HG03575 (cell line): ENCODE data around the gene MYL4.

Experiments
- ATAC-seq: cut with Tn5 transposase; IDR thresholded peaks from one replicate; pipeline ENCODE4 v1.9.1; 2021; ENCODE audit not compliant: unreplicated experiment, insufficient number of reproducible peaks, low FRiP score; ENCODE audit errors: extremely low read depth

MYL4 gene

DNA sequence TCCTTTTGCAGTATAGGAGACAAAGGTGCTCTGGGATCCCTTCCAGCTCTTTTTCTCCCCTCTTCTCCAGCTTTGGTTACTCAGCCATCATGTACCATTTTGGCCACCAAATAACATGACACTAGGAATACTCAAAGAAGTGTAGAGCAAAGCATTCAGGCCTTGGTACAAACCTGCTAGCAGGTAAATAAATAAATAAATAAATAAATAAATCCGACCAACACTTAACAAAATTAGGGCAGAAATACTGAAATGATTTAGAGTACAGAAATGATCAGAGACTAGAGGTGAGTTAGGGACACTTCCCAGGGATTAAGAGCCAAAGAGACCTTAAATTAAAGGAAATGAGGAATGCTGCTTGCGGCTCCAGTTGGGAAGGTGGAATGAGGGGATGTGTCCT lies 26.8 kb downstream of the MYL4 start:
- ATAC-seq = no peak

DNA sequence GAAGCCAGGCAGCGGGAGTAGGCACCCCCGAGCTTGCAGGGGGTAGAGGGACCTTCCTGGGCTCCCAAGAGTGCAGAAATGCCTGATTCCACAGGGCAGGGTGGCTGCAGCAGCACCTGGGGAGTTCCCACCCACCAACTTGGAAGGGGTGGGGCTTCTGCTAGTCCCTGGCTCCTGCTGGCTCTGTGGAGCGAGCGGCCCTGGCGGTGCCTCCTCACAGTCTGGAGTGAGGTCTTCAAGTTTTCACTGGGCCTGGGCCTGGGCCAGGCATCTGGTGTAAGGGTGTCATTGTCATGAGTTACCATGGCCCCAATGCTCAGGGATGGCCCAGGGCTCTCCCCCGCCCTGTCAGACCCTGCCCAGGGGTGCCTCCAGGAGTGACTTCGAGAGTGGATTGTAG lies 28.7 kb downstream of the MYL4 start:
- no peak for ATAC-seq

DNA sequence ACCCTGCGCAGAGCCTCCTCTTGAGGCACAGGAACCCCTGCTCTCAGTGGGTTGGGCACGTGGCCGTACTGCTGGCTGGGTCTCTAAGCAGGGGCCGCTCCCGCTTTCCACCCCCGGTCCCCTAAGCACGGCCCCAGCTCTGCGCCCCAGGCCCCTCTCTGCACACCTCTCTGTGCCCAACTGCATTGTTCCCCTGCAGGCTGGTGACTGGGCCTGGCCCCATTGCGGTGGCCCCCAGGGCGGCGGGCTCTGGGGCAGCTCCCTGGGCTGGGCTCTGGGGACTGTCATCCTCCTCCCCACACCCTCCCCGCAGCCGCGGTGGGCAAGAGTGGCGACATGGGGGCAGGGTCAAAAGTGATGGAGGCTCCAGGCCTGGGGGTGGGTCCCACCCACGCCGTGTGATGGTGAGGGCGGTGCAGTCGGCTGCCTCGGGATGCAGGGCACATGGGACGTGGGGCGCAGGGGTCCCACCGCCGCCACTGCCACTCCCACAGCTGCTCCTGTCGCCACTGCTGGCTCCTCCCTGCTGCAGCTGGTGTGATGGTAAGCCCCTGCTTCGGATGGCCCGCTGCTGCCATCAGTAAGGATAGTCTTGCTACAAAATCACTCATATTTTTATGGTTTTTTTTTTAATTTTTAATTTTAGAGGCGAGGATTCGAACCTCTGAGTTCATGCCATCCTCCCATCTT lies 29.3 kb downstream of the MYL4 start:
- ATAC-seq = no peak

DNA sequence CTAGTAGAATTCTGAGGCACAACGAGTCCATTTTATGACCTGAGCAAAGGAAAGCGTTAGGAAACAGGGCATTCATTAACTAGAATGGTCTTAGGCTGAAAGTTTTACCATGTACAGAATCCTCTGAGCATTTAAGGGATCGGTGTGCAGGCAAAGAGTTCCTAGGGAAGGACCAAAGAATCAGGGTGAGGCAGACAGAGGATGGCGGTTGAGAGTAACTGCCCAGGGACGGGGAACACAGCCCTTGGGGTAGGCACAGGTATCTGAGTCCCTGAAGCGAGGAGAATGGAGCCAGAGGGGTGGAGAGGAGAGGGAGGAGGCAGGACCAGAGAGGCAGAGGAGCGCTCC lies 30.4 kb downstream of the MYL4 start:
- no peak for ATAC-seq

DNA sequence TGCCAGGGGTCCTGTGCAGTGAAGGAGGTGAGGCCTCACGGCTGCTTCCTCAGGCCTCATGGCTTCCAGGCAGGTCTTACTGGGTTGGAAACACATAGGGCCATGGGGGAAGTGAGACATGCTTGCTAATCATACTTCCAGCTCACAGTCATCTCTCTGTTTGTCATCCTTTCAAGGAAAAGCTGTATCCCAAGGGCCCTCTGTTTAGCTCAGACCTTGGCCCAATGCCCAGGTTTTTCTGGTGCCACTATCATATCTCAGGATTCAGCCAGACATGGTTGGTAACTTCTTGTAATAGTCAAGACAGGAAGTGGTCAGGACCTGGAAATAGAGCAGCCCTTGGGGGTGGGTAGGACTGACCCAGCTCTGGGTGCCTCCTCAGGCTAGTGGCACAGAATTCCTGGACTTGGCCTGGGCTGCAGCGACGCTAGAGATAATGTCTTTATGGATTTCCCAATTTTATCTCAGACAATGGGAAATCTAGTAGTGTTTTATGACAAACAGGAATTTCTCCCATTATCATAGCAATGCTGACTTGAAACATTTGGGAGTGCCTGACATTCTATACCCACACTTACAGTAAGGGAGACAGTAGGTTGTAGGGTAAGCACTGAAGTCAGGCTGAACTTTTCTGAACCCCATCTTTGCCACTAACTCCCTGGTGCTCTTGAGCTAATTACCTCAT lies 31.0 kb downstream of the MYL4 start:
- ATAC-seq = no peak

DNA sequence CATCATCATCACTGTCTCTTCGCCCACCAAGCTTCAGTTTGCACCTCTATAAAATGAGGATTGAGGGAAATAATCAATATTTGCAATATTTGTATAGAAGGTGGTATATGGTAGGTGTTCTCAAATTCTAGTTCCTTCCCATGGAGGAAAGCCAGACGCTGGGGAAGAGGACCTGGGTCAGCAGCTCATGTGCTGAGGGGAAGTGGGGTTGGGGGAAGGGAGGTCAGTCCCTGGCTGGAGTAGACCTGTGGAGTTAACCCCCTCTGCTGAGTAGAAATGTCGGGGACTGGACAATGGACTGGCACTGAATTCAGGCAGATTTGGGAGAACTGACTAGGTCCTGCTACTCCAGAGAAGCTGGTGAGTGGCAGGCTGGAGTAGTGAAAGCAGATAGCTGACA lies 31.7 kb downstream of the MYL4 start:
- ATAC-seq = no peak

DNA sequence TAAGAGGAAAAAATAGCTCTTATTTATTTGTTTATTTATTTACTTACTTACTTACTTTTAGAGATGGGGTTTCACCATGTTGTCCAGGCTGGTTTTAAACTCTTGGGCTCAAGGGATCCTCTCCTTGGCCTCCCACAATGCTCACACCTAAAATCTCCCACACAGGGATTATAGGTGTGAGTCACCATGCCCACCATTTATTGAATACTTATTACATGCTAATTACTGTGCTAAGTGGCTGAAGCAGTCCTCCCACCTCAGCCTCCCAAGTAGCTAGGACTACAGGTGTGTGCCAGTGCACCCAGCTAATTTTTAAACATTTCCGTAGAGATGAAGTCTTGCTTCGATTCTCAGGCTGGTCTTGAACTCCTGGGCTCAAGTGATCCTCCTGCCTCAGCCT lies 33.5 kb downstream of the MYL4 start:
- ATAC-seq = no peak

DNA sequence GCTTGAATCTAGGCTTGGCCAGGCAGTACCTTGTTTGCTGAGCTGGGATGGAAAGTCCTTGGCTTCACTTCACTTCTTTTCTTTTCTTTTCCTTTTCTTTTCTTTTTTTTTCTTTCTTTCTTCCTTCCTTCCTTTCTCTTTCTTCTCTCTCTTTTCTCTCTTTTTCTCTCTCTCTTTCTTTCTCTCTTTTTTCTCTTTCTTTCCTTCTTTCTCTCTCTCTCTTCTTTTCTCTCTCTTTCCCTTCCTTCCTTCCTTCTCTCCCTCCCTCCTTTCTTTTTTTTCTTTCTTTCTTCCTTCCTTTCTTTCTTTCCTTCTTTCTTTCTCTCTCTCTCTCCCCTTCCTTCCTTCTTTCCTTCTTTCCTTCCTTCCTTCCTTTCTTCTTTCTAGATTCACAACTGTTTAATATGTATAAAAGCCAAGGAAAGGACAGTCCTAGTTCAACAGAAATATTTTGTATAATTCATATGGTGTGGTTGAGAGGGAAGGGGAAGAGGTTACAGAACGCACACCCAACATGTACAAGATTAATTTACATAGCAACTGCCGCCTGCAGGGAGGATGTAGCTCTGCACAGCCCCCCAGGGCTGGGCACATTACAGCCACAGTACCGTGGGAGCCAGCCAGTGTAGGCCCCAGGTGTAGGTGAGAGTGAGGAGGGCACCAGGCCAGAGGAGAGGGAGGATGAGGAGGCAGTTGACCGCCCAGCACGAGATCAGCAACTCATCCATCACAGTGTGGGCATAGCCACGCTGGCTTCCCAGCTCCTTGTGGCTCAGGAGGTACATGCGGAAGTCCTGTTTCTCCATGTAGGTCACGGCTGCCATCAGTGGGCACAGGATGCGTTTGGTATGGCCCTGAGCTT lies 34.8 kb downstream of the MYL4 start:
- no peak for ATAC-seq

DNA sequence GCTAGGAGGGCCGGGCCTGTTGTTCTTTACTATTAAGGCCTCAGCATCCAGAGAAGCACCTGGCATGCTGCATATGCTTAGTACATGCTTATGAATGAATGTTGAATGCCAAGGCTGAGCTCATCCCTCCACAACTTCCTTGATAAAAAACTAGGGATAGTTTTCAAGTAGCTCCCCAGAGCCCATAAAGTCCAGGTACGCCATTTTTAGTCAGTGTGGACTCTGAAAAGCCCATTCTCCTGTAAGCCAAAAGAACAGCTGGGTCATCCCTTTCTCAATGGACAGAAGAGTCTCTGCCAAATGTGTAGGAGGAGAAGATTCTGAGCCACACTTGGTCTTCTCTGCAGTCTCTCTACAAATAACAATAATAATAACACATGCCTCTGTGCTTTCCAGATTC lies 35.5 kb downstream of the MYL4 start:
- no peak for ATAC-seq

DNA sequence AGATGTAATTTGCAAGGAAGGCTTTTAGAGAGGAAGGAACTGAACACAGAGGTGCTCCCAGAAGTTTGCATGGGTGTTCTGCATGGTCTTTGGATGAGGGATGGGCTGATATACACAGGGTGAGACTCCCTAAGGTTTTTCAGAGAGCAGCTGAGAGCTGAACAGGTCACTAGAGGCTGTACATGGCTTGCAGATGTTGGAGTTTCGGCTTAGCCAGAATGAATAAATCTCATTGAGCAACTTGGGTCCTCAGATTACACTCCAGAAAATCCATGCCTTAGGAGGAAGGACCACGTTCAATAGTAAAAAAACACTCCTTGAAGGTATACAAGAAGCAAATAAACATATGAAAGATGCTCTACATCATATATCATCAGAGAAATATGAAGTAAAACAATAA lies 37.0 kb downstream of the MYL4 start:
- no peak for ATAC-seq

DNA sequence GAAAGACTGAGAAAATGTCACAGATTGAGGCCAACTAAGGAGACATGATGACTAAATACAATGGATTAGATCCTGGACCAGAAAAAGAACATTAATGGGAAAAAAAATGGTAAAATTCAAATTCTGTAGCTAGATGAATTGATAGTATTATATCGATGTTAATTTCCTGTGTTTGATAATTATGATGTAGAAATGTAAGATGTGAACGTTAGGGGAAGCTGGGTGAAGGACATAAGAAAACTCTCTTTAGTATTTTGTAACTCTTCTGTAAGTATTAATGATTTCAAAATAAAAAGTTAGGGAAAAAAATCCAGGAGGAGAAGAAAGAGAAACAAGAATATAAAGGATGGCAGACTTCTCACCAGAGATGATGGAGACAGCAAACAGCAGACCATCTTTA lies 41.7 kb downstream of the MYL4 start:
- no peak for ATAC-seq

DNA sequence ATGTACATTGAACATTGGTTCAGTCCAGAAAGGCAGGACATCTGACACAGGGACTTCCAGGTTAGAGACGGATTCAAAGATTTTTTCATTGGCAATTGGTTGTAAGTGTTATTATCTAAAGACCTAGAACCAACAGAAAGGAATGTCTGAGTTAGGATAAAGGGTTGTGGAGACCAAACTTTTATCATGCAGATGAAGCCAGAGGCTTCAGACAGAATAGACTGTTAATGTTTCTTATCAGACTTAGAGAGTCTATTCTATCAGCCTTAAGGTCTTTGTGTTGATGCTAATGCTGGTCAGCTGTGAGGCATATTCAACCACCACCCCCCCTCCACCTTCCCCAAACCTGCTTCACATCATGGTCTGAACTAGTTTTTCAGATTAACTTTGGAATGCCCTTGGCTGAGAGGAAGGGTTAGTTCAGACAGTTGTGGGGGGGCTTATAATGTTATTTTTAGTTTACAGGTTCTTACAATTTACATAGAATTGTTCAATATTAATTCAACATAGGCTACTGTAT lies 42.3 kb downstream of the MYL4 start:
- no peak for ATAC-seq

DNA sequence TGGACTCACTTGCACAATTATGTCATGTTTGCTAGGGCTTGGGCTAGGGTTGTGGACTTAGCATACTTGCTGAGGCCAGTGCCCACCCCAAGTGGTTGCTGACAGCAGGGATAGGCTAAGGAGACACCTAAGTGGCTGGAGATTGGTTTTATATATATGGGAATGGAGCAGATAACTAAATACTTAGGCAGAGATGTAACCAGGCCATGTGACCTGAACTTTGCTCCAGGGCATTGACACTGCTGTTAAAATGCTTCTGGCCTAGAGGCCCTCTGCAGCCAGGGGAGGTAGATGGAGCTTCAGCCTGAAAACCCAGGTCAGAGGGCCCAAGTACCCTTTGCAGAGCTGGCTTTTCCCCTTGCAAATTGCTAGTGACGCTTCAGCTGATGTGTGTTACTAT lies 43.1 kb downstream of the MYL4 start:
- no peak for ATAC-seq

DNA sequence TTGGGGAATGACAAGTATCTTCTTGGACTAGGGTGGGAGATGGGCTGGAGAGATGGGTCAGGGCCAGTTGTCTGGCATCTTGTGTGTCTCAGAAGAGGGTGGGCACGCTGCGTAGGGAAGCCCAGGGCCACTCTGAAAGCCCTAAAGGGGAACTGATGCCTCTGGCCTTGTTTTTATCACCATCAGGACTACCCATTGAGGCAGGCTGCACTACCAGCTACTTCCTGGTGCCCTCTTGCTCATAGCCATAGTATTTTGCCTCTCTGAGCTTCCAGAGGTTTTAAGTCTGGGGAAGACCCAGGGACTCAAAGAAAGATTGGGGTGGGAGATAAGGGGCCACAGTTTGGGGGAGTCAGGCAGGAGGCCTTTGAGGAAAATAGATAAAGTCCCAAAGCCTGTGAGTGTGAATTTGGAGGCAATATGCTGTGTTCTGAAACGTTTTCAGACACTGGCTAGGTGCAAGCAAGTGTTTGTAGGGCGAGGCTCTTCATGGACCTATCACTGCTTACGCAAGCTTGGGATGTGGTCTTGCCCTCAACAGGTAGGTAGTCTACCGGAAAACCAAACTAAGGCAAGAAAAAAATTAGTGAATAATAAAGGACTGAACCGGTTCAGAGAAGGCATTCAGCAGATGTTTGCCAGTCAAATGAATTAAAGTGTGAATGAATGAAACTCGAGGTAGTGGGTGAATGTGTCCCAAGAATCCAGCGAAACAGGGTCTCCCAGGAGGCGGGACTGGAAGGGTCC lies 43.8 kb downstream of the MYL4 start:
- ATAC-seq = no peak

DNA sequence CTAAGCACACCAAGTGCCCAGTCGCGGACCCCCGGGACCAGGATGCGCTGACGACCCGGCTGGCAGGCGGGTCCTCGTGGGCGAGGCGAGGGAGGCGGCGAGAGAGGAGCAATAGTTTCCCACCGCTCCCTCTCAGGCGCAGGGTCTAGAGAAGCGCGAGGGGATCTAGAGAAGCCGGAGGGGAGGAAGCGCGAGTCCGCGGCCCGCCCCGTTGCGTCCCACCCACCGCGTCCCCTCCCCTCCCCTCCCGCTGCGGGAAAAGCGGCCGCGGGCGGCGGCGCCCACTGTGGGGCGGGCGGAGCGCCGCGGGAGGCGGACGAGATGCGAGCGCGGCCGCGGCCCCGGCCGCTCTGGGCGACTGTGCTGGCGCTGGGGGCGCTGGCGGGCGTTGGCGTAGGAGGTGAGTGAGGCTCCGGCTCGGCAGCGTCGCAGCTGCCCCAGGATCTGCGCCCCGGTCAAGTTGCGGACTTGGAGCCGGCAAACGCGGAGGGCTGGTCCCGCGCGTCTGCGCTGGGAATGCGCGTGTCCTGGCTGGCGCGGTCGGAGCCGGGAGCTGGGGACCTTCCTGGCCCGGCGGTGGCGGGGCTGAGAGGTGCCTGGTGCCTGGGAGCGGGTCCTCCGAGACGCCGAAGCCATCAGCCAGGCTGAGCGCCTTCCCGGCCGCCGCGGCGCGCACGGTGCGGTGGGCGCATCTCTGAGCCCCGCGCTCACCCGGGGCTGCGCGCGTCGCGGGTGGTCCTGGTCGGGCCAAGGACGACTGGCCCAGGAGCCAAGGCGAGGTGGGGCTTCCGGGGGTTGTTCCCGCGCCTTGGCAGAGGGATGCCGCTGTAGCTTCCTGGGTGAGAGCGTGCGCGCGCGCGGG lies 44.6 kb downstream of the MYL4 start, which contains the start of gene ITGB3:
Gene ITGB3 (plus strand): TSS at position 287 of the 862 bp plus-strand sequence. CDS start 35 bp downstream, at position 322.
- no peak for ATAC-seq

DNA sequence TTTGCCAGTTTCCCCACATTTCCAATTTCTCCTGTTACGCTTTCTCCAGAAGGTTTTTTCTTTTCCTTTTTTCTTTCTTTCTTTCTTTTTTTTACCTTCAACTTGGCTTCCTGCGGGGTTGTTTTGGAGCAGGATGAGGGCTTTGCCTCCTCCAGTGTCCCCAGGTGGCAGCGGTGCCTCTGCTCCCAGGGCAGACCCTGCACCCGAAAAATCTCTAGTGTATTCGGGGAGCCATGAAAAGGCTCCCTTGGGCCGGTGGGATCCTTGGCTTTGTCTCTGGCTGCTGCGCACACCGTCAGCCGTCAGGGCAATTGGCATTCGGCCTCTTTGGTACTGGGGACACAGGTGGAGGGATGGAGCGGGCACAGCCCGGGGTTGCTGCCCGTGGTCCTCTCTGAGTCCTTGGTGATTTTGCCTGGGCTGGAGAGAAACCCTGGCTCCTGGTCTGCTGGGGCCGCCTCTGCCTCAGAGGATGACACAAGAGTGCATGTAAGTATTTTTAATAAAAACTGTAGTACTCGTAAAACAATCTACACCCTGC lies 45.3 kb downstream of the MYL4 start:
- ATAC-seq = no peak

DNA sequence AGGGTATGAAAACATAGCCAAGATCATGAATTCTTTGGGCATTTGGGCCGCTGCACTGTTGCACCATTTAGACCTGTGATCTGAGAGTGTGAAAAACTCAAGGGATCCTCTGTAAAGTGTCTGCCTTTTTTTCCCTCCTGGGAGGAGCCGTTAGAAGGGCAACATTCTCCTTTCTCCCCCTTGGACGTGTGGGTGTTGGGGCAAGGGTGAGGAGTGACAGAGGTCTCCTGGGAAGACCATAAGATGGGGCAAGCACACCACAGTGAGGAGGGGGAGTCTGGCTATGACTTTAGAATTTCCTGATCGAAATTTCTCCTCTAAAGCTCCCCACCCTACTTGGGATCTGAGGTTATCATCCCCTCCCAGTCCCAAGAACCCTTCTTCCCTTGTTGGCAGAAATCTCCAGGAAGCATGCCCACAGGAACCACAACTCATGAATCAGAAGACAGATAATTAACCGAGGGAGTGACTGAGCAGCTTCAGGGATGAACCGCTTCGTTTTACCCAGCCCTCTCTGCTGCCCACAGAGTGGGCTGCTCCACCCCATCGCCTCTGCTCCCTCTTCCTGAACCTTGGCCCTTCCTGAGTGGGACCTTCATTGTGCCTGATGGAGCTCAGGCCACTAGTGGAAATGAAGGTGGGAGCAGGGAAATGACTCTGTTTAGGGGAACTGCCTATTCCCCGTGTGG lies 48.6 kb downstream of the MYL4 start:
- ATAC-seq = no peak
